RCC 7860 (cell line): ENCODE results near the gene SMIM10L2A.
"Not testable (repeated sequence)": the region's sequence is repeated elsewhere in the genome, so short reads cannot be mapped to it uniquely, and the experiment has no call there.

ENCODE experiments used
- DNase-seq: peaks from one replicate; pipeline ENCODE4 v3.0.0-alpha.2; 2015; ENCODE audit warnings: low spot score
- FAIRE-seq: peaks from 2 replicates; lab custom pipeline; 2012; peaks lifted over from hg19 to GRCh38; lab: Jason Lieb, UNC

The SMIM10L2A gene

DNA sequence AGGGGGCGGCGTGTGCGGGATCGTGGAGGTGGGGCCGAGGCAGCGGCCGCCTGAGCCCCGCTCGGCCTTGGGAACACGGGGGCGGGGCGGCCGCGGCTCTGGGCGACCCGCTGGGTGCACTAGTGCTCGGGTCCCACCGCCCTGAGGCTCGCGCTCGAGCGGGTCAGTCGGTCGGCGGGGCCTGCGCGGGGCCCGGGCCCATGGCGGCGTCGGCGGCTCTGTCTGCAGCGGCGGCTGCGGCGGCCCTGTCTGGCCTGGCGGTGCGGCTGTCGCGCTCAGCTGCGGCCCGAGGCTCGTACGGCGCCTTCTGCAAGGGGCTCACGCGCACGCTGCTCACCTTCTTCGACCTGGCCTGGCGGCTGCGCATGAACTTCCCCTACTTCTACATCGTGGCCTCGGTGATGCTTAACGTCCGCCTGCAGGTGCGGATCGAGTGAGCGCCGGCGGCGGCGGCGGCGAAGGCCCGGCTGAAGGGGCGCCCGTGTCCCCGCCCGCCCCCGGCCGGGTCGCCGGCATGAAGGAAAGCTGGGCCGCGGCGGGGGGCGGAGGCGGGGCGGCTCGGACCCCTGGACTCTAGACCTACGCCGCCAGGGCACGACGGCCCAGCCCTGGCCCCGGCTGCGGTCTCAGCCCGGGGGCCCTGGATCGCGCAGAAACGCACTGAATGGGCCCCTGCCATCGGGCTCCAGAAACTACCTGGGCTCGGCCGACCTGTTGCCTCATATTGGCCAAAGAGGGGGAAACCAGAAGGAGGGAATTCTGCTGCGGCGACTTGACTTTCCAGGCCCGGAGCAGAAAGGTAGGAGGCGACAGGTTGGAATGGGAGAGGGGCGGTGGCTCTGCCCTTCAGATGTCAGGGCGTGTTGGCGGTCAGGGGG, at the start of gene SMIM10L2A:
Gene SMIM10L2A, plus strand, starts transcription at position 13 of the 878 bp plus-strand sequence. Its CDS starts 188 bp downstream, at position 201.
- no peak for DNase-seq
- no peak for FAIRE-seq

DNA sequence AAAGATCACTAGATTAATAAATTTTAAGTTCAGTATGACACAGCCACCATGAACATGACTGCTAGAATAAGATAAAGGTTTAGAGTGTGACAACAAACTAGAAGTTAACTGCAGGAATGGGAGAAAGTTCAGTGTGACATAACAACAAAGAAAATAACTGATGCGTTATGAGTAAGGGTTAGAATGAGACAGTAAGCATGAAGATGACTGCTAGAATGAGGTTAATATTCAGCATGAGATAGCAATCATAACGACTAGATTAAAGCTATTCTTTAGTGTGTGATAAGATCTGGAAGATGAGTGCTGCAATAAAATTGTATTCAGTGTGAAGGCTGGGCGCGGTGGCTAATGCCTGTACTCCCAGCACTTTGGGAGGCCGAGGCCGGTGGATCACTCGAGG, 48.4 kb upstream of the SMIM10L2A start:
- no peak for FAIRE-seq

DNA sequence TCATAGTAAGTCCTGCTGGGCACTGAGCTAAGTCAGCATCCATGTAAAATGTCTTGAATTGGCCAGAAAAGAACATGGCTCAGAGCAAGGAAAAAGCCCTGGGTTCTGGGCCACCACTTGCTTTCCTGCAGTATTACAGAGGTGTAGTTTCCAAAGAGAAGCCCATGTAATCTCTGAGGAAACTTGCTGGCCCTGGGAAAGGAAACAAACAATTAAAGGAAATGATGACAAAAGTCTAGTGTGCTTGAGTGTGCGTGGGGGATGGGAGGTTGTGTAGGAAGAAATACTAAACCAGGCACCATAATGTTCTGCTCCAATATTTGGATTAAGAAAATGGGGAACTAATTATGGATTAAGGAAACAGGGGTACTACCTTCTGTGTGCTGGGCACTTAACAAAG, 39.5 kb upstream of the SMIM10L2A start:
- no peak for DNase-seq
- no peak for FAIRE-seq

More for the DNA sequence above, 48.4 kb upstream of the SMIM10L2A start:
- DNase-seq: no peak

DNA sequence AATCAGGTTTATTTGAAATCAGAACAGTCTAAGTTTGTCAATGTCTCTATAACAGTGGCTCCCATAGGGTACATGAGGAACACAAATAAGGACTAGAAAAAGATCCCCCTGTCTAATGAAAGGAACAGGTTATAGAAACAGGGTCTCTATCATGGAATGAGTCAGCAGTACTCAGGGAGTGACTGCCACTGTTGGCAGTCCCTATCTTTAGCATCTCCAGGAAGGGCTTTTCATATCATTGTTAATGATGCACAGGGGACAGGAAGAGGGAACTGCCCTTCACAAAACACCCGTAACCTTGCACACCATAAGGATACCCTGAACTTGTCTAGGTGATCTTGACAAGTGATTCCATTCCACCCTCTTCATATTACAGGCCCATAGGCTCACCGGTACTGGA, 38.5 kb upstream of the SMIM10L2A start:
- FAIRE-seq (no peak), DNase-seq (no peak)

DNA sequence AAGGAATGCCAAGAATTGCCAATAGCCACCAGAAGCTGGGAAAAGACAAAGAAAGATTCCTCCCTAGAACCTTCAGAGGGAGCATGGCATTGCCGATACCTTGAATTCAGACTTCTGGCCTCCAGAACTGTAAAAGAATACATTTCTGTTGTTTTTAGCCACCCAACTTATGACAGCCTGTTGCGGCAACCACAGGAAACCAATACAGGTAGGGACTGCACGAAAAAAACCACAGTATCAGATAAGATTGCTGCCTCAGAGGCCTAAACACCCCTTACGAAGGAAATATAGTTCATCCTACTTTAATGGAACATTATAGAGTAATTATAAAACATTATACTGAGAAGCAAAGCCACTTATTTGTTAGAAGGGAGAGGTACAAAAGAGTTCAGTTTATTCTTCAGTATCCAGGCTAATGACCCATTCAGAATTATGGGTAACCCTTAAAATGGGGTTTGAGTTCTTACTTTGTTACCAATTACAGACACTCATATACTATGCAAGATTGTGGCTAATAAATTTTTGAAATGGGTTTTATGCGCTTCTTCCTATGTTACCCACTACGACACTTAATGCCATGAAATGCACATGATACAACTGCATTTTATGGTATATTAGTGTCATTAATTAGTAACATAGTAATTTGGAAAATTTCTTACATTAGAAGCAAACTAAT, 37.4 kb upstream of the SMIM10L2A start:
- DNase-seq: no peak
- FAIRE-seq: no peak

DNA sequence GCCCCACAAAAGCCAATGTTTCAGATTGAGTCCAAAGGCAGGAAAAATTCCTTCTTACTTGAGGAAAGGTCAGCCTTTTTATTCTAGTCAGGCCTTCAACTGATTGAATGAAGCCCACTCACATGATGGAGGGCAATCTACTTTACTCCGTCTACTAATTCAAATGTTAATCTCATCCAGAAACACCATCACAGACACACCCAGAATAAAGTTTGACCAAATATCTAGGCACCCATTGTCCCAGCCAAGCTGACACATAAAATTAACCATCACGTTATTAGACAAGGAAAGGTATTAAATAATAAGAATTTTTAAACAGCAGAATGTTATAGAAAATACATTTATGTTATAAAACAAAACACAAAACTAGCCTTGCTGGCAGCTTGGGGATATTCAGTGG, 32.9 kb upstream of the SMIM10L2A start:
- DNase-seq: no peak
- no peak for FAIRE-seq

DNA sequence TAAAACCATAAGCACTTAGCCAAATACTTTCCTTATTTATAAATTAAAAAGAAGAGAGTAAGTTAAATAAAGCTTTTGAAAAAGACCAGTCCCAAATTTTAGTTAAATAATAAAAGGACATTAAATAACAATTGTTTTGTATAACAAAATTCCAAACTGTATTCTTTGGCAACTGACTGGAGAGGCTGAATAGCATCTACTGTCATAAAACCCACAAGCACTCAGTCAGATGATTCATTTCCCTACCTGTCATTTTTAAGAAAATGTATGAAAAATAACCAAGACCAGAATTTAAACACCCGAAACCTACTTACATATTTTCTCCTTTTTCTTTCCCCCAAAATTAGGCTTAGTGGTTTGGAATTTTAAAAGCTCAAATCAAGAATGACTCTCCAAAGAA, 32.5 kb upstream of the SMIM10L2A start:
- FAIRE-seq (no peak), DNase-seq (no peak)

DNA sequence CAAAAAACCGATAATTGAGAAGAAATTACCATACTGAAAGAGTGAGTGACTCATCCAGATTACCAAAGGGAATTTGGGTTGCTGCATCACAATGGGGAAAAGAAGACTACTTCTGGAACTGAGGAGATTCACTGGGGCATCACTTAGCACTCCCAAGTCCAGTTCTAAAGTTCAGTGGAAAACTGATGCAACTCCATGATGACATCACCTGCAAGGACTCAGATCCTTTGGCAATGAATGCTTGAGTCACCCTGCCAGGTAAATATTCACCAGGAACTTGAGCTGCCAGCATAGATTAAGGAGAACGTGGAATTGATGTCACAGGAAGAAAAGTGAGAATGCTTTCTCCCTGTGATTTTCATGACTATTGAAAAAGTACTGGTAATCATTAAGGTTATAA, 32.0 kb upstream of the SMIM10L2A start:
- FAIRE-seq (peak; percentile 60), DNase-seq (peak; percentile 58)

DNA sequence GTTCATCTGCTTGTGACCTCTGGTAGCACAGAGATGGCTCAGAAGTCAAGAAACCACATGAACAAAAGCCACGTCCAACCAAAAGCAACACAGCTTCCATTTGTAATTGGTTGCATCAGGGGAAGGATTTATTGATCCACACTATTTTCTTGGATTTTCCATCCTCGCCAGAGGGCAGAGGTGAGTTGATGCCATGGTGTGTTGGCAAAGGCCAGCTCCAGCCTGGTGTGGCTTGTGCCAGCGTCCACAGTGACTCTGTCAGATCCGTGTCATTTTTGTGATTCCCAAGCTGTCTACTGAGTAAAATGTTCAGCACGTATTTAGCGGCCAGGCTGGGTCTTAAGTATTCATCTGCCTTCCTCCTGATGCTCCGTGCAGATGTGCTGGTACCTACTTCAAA, 30.0 kb upstream of the SMIM10L2A start:
- no peak for FAIRE-seq

DNA sequence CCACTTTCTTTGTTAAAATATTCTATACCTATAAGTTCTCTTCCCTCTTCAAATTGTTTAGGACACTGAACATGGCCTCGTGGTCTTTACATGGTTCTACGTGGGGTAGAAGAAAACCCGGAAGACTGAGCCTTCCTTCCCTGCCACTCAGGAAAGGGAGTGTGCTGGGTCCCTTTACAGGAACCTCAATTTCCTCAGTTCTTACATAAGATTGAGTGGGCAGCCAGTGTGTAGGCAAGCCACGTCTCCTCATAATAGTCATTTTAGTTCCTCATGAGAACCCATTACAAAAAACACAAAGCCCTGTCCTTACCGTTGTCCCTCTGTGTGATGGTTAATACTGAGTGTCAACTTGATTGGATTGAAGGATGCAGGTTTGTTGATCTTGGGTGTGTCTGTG, 28.7 kb upstream of the SMIM10L2A start:
- DNase-seq (no peak), FAIRE-seq (no peak)

More for the DNA sequence above, 30.0 kb upstream of the SMIM10L2A start:
- DNase-seq: no peak

DNA sequence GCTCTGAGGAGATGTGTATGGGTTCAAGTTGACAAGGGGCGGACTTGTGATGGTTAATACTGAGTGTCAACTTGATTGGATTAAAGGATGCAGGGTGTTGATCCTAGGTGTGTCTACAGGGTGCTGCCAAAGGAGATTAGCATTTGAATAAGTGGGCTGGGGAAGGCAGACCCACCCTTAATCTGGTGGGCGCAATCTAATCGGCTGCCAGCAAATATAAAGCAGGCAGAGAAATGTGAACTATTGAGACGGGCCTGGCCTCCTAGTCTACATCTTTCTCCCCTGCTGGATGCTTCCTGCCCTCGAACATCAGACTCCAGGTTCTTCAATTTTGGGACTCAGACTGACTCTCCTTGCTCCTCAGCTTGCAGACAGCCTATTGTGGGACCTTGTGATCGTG, 26.7 kb upstream of the SMIM10L2A start:
- no peak for FAIRE-seq
- no peak for DNase-seq

DNA sequence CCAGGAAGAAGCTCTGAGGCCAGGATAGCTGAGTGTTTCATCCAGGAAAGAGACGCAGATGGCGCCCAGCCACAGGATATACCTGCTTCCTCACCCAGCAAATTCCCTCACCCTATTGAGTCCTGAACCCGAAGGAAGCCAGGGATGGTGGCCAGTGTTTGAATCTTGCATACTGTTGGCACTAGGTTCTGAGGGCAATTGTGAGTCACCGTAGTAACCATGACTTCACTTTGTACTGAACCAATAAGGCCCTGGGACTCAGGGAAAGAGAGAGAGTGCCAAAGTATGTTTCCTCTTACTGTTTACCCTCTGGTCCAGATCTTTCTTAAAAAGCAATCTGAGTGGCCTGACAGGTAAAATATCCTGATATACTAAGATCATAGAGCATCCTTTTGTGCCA, 25.6 kb upstream of the SMIM10L2A start:
- peak; percentile 5 for DNase-seq
- no peak for FAIRE-seq

DNA sequence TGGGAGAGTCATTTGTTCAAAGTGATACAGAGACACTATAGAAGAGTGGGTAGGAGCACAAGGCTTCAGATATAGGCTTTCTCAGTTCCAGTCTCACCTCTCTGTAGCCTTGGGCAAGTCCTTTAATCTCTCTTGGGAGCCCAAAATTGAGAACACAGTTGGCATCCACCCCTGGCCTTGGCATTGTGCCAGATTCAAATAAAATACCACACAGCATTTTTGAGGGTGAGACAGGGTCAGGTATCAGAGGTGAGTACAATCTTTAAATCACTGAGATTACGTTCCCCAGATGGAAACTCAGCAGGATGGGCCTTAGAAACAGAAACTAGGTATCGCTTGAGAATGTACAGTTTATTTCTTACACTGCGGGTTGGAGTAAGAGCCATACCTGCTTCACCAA, 25.2 kb upstream of the SMIM10L2A start:
- DNase-seq: no peak

DNA sequence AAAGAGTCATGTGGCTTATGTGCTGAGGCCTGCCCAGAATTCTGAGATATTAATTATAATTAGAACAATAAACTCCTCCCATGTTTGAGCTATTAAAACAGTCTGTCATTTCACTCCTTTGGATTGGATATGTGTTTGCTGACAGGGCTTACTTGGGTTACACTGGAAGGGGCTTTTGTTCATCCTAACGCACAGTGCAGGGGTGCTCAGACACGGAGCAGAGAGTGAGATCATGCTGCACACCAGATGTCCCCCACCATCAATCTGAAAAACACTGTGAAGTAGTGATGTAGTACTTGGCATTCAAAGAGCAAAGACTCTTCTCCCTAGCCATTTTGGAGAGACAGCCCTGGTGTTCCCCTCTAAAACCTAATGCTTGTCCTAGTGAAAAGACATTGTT, 24.1 kb upstream of the SMIM10L2A start:
- DNase-seq: no peak
- FAIRE-seq: no peak

More for the DNA sequence above, 25.2 kb upstream of the SMIM10L2A start:
- no peak for FAIRE-seq

DNA sequence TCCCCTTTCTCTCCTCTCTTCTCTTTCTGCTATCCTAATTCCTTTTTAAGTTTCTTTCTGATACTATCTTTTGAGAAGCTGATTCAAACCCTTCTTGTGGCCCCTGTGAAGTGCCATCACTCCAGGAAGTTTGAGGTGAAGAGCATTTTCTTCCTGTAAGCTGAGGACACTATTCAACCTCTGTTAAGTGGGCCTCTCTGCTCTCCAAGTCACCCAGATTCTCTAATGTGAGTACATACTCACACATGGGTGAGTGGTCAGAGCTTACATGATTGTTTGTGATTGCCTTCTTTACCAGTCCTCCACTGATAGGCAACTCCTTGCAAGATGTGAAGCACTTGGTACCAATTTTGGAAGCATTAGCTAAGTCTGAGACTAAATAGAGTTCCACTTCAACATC, 18.4 kb upstream of the SMIM10L2A start:
- DNase-seq: no peak
- FAIRE-seq: no peak

DNA sequence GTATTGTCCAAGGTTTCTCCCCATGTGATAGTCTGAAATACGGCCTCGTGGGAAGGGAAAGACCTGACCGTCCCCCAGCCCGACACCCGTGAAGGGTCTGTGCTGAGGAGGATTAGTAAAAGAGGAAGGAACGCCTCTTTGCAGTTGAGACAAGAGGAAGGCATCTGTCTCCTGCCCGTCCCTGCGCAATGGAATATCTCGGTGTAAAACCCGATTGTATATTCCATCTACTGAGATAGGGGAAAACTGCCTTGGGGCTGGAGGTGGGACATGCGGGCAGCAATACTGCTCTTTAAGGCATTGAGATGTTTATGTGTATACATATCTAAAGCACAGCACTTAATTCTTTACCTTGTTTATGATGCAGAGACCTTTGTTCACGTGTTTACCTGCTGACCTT, 15.3 kb upstream of the SMIM10L2A start:
- not testable (repeated sequence) for FAIRE-seq

DNA sequence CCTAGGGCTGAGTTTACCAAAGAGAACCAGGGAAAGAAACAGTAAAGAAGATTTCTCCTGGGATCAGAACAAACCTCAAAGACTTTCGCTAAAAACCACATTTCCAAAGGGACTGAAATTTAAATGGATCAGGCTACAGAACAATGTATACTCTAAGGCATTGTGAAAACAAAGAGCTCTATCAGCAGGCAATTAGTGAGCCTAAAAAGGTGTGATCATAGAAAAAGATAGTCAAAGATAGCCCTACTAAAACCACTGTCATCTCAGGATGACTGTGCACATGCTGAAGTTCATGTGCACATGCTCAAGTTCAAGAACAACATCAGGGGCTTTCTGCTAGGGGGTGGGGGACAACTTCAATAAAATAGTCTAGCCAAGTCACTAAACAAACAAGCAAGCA, 12.9 kb upstream of the SMIM10L2A start:
- FAIRE-seq (no peak), DNase-seq (no peak)

More for the DNA sequence above, 15.3 kb upstream of the SMIM10L2A start:
- not testable (repeated sequence) for DNase-seq

DNA sequence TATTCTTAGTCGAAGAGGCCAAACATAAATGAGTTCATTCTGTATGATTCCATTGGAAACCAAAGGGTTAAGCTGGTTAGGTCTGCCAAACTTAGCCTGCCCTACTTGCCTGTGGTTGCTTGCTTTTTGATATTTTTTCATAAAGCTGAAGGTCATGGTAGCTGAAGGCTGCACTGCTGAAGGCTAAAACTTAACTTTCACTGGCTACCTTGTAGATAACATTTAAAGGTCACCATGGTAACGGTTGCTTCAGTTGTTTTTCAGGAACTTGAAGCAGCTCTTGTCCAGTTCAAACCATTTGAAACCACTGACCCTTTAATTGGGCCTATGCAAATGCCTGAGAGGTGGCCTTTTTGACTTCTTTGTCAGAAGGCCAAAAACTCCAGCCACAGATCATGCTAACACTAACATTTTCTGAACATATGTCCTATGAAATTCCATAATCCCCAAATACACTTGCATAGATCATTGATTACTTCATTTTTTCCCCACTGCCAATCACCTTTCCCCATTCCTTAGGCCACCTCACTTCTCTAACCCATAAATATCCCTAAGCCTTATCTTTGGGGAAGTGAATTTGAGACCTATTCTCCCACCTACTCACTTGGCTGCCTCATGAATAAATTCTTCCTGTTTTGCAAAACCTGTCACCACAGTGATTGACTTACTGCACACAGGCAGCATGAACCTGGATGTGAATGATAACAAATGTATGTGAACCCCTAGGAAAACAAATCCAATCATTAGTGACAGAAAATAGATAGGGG, 10.7 kb upstream of the SMIM10L2A start:
- FAIRE-seq (no peak), DNase-seq (no peak)

DNA sequence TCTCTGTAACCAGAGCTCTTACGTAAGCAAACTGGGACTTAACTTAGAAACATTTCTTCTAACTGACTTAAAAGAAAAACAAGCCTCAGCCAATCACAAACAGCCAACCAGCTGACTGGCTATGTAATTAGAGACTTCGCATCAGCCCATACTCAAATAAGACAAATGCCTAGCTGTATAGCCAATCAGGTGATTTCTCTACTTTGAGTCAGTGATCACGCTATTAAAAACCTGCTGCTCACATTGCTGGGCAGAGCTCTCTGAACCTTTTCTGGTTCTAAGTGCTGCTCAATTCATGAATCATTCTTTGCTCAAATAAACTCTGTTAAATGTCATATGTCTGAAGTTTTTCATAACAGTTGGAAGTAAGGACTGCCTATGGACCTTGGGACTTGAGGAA, 9.9 kb upstream of the SMIM10L2A start:
- DNase-seq (no peak), FAIRE-seq (no peak)

DNA sequence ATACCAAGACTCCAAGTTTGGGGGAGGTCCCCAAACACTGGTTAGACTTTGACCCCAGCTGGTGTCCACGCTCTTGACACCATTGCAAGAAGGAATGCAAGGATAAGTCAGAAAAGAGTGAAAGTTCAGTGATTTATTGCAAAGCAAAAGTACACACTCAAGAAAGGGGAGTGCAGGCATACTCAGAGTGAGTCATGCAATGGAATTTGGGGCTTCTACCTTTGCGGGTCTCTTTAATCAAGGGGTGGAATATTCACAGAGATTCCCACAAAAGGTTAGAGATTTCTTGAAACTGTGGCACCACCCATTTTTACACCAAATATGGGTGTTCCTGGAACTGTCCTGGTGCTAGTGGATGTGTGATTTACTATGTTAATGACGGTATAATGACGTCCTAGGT, 5.2 kb upstream of the SMIM10L2A start:
- DNase-seq (peak; percentile 48), FAIRE-seq (peak; percentile 25)

DNA sequence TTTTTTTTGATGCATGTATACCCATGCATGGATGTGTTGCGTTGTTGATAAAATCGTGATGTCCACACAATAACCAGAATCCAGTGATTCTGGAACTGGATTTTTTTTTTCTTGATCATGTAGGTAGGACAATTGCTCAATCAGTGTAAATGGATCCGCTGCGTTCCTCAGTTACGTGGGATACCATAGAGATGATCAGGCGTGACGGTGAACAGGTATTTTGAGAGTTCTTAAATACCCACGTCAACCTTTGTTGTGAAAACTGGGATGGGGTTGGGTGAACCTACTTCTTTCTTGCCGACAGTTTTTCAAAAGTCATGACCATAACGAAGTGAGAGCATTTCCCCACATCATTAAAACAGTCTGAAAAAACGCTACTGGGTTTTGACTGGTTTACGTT, 913 bp upstream of the SMIM10L2A start:
- DNase-seq: no peak
- FAIRE-seq: no peak
